DMS79 treated with DMSO at 0.1 percent for 48 hours (cell line): ENCODE measurements around the gene UMODL1.

Experiments
- DNase-seq: peaks from one replicate; lab custom pipeline; 2025; lab: John Stamatoyannopoulos, UW

UMODL1 gene

DNA sequence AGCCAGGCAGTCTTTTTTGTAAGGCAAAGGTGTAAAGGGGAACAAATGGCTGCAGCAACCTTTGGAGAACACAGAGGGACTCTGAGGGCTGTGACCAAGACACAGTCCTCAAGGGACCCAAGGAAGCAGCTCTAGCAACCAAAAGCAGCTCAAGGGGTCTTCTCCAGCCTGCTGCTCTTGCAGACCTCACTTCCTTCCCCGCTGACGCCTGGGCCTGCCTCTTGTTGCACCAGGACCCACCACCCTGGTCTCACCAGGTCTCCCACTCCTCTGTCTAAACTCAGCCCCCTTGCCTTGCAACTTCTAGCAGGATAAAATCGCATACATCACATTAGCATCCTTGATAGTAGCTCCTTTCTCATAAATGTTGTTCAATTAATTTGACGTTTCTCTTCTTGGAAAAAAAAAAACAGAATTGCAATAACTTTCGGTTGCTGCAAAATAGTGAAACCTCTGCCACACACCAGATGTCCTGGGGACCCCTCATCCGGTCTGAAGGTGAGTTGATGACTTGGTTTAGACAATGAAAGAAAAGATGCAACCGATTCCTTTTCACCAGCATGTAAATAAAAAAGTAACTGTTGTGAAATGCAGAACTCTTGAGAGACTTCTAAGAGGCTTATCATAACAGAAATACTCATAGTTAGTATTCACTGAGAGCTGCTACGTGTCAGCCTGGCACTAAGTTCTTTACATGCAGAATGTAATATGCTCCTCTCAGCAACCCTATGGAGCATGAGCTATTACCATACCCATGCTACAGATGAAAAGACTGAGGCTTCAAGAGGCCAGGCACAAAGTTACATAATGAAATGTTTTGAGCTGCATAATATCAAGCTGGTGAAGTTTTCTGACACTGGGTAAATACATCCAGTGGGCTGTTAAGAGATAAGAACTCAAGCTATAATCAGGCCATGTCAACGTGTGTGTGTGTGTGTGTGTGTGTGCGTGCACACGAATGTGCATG, 58.5 kb downstream of the UMODL1 start:
- DNase-seq = no peak

GRCh38 chr21:42130441-42130840, 59.3 kb downstream of the UMODL1 start:
- no peak for DNase-seq

- DNase-seq = no peak
These were observed 61.1 kb downstream of the UMODL1 start for GRCh38 chr21:42132183-42132582.

- no peak for DNase-seq
These were observed 62.0 kb downstream of the UMODL1 start for GRCh38 chr21:42133131-42133530.

- no peak for DNase-seq
These were observed 64.4 kb downstream of the UMODL1 start for GRCh38 chr21:42135386-42136052.

GRCh38 chr21:42137191-42137904, 66.2 kb downstream of the UMODL1 start:
- DNase-seq = no peak

DNA sequence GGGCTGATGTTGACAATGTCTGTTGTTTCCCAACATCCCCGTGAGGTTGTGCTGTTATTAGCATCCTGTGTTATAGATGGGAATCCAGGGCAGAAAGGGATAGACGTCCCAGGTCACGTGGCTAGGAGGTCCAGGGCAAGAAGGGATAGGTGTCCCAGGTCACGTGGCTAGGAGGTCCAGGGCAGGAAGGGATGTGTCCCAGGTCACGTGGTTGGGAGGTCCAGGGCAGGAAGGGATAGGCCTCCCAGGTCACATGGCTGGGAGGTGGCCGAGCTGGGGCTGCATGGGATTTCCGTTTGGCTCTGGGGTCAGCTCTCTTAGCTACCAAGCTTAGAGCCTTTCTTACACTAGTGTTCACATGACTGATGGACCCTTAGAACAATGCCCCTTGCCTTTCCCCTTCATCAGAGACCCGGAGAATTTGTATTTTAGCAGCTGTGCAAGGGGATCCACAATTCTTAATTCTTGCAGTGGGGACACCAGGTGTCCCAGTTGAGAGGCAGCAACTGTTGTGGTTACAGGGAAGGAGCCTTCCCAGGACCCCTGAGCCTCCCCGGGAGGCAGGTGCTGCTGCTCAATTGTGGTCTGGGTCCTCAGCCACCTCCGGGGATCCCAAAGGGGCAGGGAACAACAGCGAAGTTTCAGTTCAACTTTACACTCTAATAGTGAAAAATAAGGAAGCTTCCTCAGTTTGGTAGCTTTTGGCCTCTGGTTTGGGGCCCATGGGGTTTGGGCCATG, 69.2 kb downstream of the UMODL1 start:
- DNase-seq = no peak

- no peak for DNase-seq
These were observed 70.5 kb downstream of the UMODL1 start for GRCh38 chr21:42141643-42142042.

GRCh38 chr21:42142141-42142540, 71.0 kb downstream of the UMODL1 start:
- no peak for DNase-seq

GRCh38 chr21:42142627-42143026, 71.5 kb downstream of the UMODL1 start:
- no peak for DNase-seq

GRCh38 chr21:42143111-42143510, 72.0 kb downstream of the UMODL1 start:
- DNase-seq = no peak

DNA sequence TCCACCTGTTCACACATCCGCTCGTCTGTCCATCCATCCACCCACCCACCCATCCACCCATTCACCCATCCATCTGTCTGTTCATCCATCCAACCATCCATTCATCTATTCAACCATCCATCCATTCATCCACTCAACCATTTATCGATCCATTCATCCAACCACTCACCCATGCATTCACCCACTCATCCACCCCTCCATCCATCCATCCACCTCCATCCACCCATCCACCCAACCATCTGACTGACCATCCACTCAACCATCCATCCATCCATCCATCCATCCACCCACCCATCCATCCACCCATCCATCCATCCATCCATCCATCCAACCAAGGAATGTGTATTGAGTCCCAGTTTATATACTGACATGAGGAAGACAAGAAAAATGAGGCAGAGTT, 73.1 kb downstream of the UMODL1 start:
- DNase-seq = no peak

DNA sequence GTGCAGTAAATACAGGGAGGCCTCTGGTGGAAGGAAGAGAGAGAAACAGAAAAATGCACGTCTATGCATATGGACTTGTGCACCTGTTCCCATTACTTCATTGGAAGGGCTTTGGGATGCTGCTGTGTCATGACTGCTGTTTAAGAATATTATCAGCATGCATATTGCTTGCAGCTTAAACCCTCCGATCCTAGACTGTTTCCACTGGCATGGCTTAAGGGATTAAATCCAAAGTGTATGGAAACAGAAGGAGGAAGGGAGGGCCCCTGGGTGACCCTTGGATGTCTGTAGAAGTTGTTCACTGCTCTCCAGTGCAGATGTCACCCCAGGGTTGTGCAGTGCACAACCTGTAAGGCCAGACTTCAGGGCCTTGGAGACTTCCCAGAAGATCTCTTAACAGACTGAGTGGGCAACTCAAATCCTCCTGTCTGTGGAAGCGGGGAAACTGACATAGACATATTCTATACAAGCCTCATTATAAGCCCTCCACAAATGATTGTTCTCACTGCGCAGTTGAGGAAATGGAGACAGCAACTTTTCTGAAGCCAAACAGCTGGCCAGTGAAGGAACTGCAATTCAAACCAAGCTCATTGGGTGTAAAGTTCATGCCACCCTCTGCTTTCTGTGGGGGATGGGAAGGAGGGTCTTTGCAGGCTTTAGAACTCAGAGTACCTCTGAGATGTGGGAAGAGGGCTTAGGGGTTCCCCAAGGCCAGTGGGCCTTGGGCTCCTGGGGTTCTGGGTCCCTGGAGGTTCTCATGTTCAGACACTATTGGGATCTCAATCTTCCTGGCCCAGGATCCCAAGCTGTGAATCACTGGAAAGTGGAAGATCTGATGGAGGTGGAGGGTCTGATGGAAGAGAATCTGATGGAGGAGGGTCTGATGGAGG, 73.8 kb downstream of the UMODL1 start:
- no peak for DNase-seq

DNA sequence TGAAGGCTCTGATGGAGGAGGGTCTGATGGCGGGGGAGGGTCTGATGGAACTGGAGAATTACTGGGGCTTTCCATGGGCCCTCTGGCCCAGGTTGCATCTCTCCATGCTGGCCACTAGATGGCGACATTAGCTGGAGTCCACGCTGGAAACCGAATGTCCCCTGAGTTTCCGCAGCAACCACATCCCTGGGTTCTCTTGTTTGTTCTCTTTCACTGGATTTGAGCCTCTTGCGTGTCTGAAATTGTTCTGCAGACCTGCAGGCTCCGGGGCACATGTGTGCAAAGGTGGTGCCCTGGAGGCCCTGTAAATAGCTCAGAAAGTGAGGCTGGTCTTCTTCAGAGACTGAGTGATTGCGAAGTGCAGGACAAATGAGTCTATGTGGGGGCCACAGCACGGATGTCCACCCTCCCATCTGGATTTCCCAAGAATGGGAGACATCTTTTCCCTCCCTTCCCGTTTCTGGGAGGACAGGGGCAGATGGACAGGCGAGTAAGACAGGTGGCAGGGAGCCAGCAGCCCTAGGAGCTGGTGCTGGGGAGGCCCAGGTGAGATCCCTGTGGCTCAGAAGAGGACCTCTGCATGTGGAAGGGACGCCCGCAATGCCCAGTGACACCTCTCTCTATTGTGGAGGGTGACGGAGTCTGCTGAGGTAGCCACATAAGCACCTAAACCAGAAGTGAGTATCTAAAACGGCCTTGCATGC, 74.6 kb downstream of the UMODL1 start:
- peak; percentile 71 for DNase-seq

- DNase-seq = no peak
These were observed 75.2 kb downstream of the UMODL1 start for GRCh38 chr21:42146273-42146805.

DNA sequence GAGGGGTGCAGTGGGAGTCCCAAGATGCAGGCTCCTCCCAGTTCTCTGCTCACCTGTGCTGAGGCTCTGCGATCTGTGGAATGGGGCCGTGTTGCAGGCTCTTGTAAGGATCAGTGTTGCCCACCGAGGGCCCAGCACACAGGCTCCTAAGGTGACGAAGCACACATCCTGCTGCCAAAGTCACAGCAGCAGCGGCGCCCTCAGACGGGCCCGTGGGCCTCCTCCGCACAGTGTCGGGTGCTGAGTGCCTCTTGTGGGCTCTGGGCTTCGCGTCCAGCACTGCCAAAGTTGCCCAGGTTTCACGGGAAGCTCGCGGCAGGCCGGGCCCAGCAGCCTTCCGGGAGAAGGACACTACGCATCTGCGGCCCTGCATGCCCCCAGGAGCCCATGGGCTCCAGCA, 75.7 kb downstream of the UMODL1 start:
- DNase-seq = no peak

GRCh38 chr21:42147386-42148020, 76.4 kb downstream of the UMODL1 start:
- DNase-seq = no peak

DNA sequence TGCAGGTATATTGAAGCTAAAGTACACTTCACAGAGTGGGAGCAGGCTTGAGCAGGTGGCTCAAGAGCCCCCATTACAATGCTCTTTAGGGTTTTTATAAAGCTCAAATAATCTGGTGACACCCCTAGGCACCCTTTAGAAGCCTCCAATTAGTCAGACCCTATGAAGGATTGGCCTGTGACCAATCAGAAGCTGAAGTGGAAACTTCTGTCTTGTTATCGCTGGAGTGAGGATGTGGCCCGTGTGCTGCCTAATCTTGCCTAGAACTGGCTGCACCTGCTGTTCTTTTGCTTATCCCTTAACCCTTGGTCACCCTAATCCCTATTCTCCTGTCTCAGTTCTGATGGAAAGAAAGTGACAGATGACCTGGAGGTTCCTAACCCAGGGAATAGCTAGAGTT, 77.0 kb downstream of the UMODL1 start:
- peak; percentile 18 for DNase-seq

GRCh38 chr21:42148584-42148983, 77.5 kb downstream of the UMODL1 start:
- DNase-seq = no peak
